ENCODE data around the gene CEP63.

Gene CEP63

GRCh38 chr3:134610432-134611385, 124.9 kb downstream of the CEP63 start:
- no peak for DNase-seq

GRCh38 chr3:134611516-134611915, 125.7 kb downstream of the CEP63 start:
- DNase-seq, result no peak

GRCh38 chr3:134613006-134613520, 127.2 kb downstream of the CEP63 start:
- DNase-seq, result no peak

GRCh38 chr3:134614955-134615354, 129.1 kb downstream of the CEP63 start:
- DNase-seq, result no peak

GRCh38 chr3:134615743-134616142, 129.9 kb downstream of the CEP63 start:
- DNase-seq, result no peak

GRCh38 chr3:134617608-134618477, 132.0 kb downstream of the CEP63 start:
- DNase-seq, result no peak

GRCh38 chr3:134618478-134619300, 132.8 kb downstream of the CEP63 start:
- no peak for DNase-seq

- DNase-seq, result no peak
Observed at GRCh38 chr3:134619301-134619615, 133.4 kb downstream of the CEP63 start.

- DNase-seq, result no peak
Observed at GRCh38 chr3:134619884-134620445, 134.1 kb downstream of the CEP63 start.

- DNase-seq, result no peak
Observed at GRCh38 chr3:134620476-134621115, 134.7 kb downstream of the CEP63 start.

GRCh38 chr3:134621854-134622253, 136.0 kb downstream of the CEP63 start:
- no peak for DNase-seq

GRCh38 chr3:134622806-134623365, 137.0 kb downstream of the CEP63 start:
- no peak for DNase-seq

GRCh38 chr3:134623615-134624245, 137.9 kb downstream of the CEP63 start:
- DNase-seq, result no peak

Data from activated effector memory CD4-positive, alpha-beta T cell treated with anti-CD3 and anti-CD28 coated beads, Interleukin-2, amount 50 U/mL, for 16 hours (primary cell).